ENCODE data around the gene KDM2B. TPM values are rescaled to one million over a fixed set of nuclear protein-coding genes. Genes with fewer than 3 reads are reported as not detected.

KDM2B gene
- total RNA-seq, 1 donor from 2014 or later = 79.2 TPM

GRCh38 chr12:121578230-121579189 lies 2.3 kb downstream of the KDM2B start:
- TF ChIP-seq CTCF (IDR thresholded peaks at IDR 0.05; ENCODE audit: unreplicated experiment) = no peak
- Mint-ChIP-seq H3K36me3 (ENCODE audit: insufficient read depth) (peaks cover 5% of the 10 kb centered on the region), H3K27me3 (no peaks in the 10 kb centered on the region), H3K4me3 (ENCODE audit: low read depth) (peak overlapping the region; percentile 96), H3K9me3 (ENCODE audit: low read depth) (no peaks in the 10 kb centered on the region), H3K27ac (peak overlapping the region; percentile 62), H3K4me1 (ENCODE audit: low read depth) (peaks cover 53% of the 10 kb centered on the region)
- DNase-seq (ENCODE audit: low spot score, unreplicated experiment) = no peak

GRCh38 chr12:121577443-121578180 lies 3.2 kb downstream of the KDM2B start:
- Mint-ChIP-seq H3K9me3 (ENCODE audit: low read depth) (no peaks in the 10 kb centered on the region), H3K4me3 (ENCODE audit: low read depth) (peak overlapping the region; percentile 69), H3K27ac (peak overlapping the region; percentile 90), H3K4me1 (ENCODE audit: low read depth) (peaks cover 48% of the 10 kb centered on the region), H3K27me3 (no peaks in the 10 kb centered on the region), H3K36me3 (ENCODE audit: insufficient read depth) (peaks cover 5% of the 10 kb centered on the region)
- DNase-seq (ENCODE audit: low spot score, unreplicated experiment) = no peak
- TF ChIP-seq CTCF (IDR thresholded peaks at IDR 0.05; ENCODE audit: unreplicated experiment) = no peak

- Mint-ChIP-seq H3K36me3 (ENCODE audit: insufficient read depth) (peaks cover 9% of the 10 kb centered on the region), H3K4me3 (ENCODE audit: low read depth) (peak overlapping the region; percentile 69), H3K4me1 (ENCODE audit: low read depth) (peaks cover 44% of the 10 kb centered on the region), H3K9me3 (ENCODE audit: low read depth) (no peaks in the 10 kb centered on the region), H3K27ac (peak overlapping the region; percentile 90), H3K27me3 (no peaks in the 10 kb centered on the region)
- TF ChIP-seq CTCF (IDR thresholded peaks at IDR 0.05; ENCODE audit: unreplicated experiment) = no peak
- no peak for DNase-seq (ENCODE audit: low spot score, unreplicated experiment)
Observed at GRCh38 chr12:121576851-121577391, 3.9 kb downstream of the KDM2B start.

GRCh38 chr12:121575952-121576625 lies 4.7 kb downstream of the KDM2B start:
- H3K27ac Mint-ChIP-seq = no peak overlapping the region
- H3K36me3 Mint-ChIP-seq (ENCODE audit: insufficient read depth) = peaks cover 11% of the 10 kb centered on the region

More at GRCh38 chr12:121575952-121576625, 4.7 kb downstream of the KDM2B start:
- Mint-ChIP-seq H3K9me3 (ENCODE audit: low read depth) (no peaks in the 10 kb centered on the region), H3K27me3 (no peaks in the 10 kb centered on the region), H3K4me3 (ENCODE audit: low read depth) (no peak overlapping the region), H3K4me1 (ENCODE audit: low read depth) (peaks cover 35% of the 10 kb centered on the region)
- DNase-seq (ENCODE audit: low spot score, unreplicated experiment) = no peak
- no peak for TF ChIP-seq CTCF (IDR thresholded peaks at IDR 0.05; ENCODE audit: unreplicated experiment)

All from progenitor cell of endocrine pancreas (in vitro differentiated cells).